Upper lobe of left lung (tissue), 6 donors: ENCODE measurements around the gene KMT2D. TPM values are rescaled to one million over a fixed set of nuclear protein-coding genes. Genes with fewer than 3 reads are reported as not detected.
"Not testable (repeated sequence)": the region's sequence is repeated elsewhere in the genome, so short reads cannot be mapped to it uniquely, and the experiment has no call there.

Source experiments
- ATAC-seq, 2 donors: fragments of 200-7000 bp; cut with Tn5 transposase; one replicate each; pipeline ENCODE4 v1.9.1; 2022; ENCODE audit warnings: mild to moderate bottlenecking in 2 of 2, moderate library complexity in 2 of 2; ENCODE audit not compliant: low FRiP score in 2 of 2
- DNase-seq, 2 donors: peaks; one replicate each; pipeline ENCODE4 v3.0.0-alpha.2; 2019 to 2020
- H3K27ac ChIP-seq, 4 donors: fragments of 200-600 bp; sonication (generic); one replicate each; pipeline ENCODE4 v1.5.1; 2016 to 2019
- H3K27me3 ChIP-seq, 4 donors: fragments of 200-600 bp; sonication (generic); one replicate each; pipeline ENCODE4 v1.5.1; 2017 to 2019
- H3K36me3 ChIP-seq, 4 donors: fragments of 200-600 bp; sonication (generic); one replicate each; pipeline ENCODE4 v1.5.1; 2016 to 2019
- H3K4me1 ChIP-seq, 4 donors: fragments of 200-600 bp; sonication (generic); one replicate each; pipeline ENCODE4 v1.5.1; 2018 to 2019
- H3K4me3 ChIP-seq, 4 donors: fragments of 200-600 bp; sonication (generic); one replicate each; pipeline ENCODE4 v1.5.1; 2017 to 2019; ENCODE audit warnings: mild to moderate bottlenecking in 2 of 4, moderate library complexity in 1 of 4
- H3K9me3 ChIP-seq, 4 donors: fragments of 200-600 bp; sonication (generic); one replicate each; pipeline ENCODE4 v1.5.1; 2018 to 2019
- EP300 ChIP-seq, 4 donors: sonication (generic); formaldehyde crosslinking; IDR thresholded peaks; one replicate each; pipeline ENCODE4 v1.5.1; 2017; ENCODE audit warnings: antibody characterized with exemption in 4 of 4, control low read depth in 2 of 4
- POLR2A ChIP-seq, 4 donors: fragments of 450-650 bp; IDR thresholded peaks; one replicate each; pipeline ENCODE4 v1.5.1; 2016 to 2017; ENCODE audit warnings: antibody characterized with exemption in 4 of 4, mild to moderate bottlenecking in 2 of 4
- POLR2AphosphoS5 ChIP-seq, 2 donors: sonication (generic); formaldehyde crosslinking; IDR thresholded peaks; one replicate each; pipeline ENCODE4 v1.5.1; 2017; ENCODE audit warnings: antibody characterized with exemption in 2 of 2
- WGBS, 2 donors: methylation state at CpG; one replicate each; pipeline ENCODE4 v1.1.5; 2017 to 2018; 5-methylcytosine and 5-hydroxymethylcytosine counted together
- total RNA-seq, 6 donors: library from RNA; depleted of rRNA in 4 of 6; stranded (reverse); fragments of >200 nt in 4 of 6; gene quantifications; one replicate each; pipeline versions ENCODE4 v1.1.0 to v1.2.1, GENCODE V29; 2016 to 2021
- TF ChIP-seq, protein P1 (sequence below), 6 experiments: fragments of 450-650 bp in 4 of 6; fragments of 200-600 bp in 2 of 6; sonication (generic) in 2 of 6; IDR thresholded peaks; one replicate each; pipeline ENCODE4 v1.5.1; 2016 to 2019; ENCODE audit warnings: antibody characterized with exemption in 6 of 6
- donor health status: DM: no; HTN: no; CAD: no; lungs with moderate emphysema.
- donor health status: DM: no; HTN: yes; CAD: no; lungs with severe emphysema.

Gene KMT2D
- total RNA-seq, 6 donors from 2014 or later = 91.5 to 250 (median 112) TPM

DNA sequence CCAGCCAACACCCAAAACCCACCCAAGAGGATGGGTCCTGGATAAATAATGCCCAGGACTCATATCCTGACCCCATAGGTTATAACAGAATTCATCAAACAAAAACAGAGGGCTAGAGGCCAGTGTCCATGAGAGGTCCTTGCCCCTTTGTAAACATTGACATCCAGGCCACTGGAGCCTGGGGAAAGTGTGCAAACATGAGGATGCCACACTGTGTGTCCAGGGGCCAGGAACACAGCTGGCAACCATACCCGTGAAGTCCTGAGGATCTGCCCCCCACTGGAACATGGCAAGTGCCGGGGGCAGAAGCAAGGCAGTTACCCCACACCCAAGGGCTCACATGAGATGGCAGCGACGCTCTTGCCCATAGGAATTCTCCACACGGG, 4.2 kb upstream of the KMT2D start:
- DNase-seq (no peak), ATAC-seq (no peak)
- no peak overlapping the region for H3K27ac ChIP-seq
- H3K9me3 ChIP-seq = no peaks in the 10 kb centered on the region
- peaks cover 12 to 20% (median 14%) of the 10 kb centered on the region in 4 donors for H3K4me1 ChIP-seq
- H3K36me3 ChIP-seq = no peaks in the 10 kb centered on the region
- H3K27me3 ChIP-seq = no peaks in the 10 kb centered on the region
- no peak overlapping the region for H3K4me3 ChIP-seq
- WGBS, 2 donors = 92 to 96% methylated on average over 4 to 5 of the region's 5 CpGs
- TF ChIP-seq POLR2AphosphoS5 (IDR thresholded peaks at IDR 0.05) = no peak
- TF ChIP-seq, protein P1, sequence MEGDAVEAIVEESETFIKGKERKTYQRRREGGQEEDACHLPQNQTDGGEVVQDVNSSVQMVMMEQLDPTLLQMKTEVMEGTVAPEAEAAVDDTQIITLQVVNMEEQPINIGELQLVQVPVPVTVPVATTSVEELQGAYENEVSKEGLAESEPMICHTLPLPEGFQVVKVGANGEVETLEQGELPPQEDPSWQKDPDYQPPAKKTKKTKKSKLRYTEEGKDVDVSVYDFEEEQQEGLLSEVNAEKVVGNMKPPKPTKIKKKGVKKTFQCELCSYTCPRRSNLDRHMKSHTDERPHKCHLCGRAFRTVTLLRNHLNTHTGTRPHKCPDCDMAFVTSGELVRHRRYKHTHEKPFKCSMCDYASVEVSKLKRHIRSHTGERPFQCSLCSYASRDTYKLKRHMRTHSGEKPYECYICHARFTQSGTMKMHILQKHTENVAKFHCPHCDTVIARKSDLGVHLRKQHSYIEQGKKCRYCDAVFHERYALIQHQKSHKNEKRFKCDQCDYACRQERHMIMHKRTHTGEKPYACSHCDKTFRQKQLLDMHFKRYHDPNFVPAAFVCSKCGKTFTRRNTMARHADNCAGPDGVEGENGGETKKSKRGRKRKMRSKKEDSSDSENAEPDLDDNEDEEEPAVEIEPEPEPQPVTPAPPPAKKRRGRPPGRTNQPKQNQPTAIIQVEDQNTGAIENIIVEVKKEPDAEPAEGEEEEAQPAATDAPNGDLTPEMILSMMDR (IDR thresholded peaks at IDR 0.05) = no peak
- TF ChIP-seq POLR2A (IDR thresholded peaks at IDR 0.05) = no peak
- TF ChIP-seq EP300 (IDR thresholded peaks at IDR 0.05) = no peak

DNA sequence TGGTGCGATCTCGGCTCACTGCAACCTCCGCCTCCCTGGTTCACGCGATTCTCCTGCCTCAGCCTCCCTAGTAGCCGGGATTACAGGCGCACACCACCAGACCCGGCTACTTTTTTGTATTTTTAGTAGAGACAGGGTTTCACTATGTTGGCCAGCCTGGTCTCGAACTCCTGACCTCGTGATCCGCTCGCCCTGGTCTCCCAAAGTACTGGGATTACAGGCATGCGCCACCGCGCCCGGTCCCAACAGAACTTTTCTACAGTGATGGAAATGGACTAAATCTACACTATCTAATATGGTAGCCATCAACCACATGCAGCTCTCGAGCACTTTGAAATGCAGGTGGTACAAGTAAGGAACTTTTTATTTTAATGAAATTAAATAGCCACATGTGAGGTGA, 1.3 kb upstream of the KMT2D start:
- peak in 1 of 2 donors; percentile 35 for DNase-seq
- not testable (repeated sequence) for H3K27ac ChIP-seq, H3K4me3 ChIP-seq, ATAC-seq, H3K36me3 ChIP-seq, H3K9me3 ChIP-seq, H3K27me3 ChIP-seq
- WGBS, 2 donors = 91 to 93% methylated on average over 17 of the region's 17 CpGs
- peaks cover 16 to 34% (median 25%) of the 10 kb centered on the region in 4 donors for H3K4me1 ChIP-seq

DNA sequence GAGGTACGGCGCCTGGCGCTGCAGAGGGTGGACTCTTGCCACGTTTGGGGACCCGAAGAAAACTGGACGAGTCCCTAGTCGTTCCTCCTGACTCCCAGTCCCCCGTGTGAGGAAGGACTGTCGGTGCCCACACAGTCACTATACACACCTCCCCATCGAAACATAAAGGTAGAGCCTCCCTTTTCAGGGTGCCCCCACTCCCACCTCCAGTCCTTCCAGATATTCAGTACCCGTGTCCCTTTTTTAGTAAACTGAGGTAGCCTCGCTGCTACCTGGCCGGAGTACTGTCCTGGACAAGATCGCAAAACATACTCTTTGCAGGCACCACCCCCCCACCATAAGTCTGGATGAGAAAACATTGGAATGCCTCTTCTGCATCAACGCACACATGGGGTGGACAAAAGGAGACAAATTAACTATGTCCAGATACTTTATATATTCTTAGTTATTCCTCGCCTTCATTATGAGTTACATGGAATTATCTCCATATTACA, 610 bp upstream of the KMT2D start:
- TF ChIP-seq POLR2AphosphoS5 (IDR thresholded peaks at IDR 0.05) (no peak), POLR2A (IDR thresholded peaks at IDR 0.05) (no peak), EP300 (IDR thresholded peaks at IDR 0.05) (no peak)
- TF ChIP-seq, protein P1 (IDR thresholded peaks at IDR 0.05) = no peak
- Histone ChIP-seq H3K27ac (peak overlapping the region; percentile 95 to 100 (median 98)), H3K27me3 (no peaks in the 10 kb centered on the region), H3K4me3 (peak overlapping the region; percentile 64 to 98 (median 92)), H3K4me1 (peaks cover 23 to 41% (median 32%) of the 10 kb centered on the region in 4 donors), H3K9me3 (no peaks in the 10 kb centered on the region), H3K36me3 (no peaks in the 10 kb centered on the region)
- 8 to 12% methylated on average over 14 to 16 of the region's 16 CpGs for WGBS, 2 donors
- DNase-seq (no peak), ATAC-seq (no peak)

DNA sequence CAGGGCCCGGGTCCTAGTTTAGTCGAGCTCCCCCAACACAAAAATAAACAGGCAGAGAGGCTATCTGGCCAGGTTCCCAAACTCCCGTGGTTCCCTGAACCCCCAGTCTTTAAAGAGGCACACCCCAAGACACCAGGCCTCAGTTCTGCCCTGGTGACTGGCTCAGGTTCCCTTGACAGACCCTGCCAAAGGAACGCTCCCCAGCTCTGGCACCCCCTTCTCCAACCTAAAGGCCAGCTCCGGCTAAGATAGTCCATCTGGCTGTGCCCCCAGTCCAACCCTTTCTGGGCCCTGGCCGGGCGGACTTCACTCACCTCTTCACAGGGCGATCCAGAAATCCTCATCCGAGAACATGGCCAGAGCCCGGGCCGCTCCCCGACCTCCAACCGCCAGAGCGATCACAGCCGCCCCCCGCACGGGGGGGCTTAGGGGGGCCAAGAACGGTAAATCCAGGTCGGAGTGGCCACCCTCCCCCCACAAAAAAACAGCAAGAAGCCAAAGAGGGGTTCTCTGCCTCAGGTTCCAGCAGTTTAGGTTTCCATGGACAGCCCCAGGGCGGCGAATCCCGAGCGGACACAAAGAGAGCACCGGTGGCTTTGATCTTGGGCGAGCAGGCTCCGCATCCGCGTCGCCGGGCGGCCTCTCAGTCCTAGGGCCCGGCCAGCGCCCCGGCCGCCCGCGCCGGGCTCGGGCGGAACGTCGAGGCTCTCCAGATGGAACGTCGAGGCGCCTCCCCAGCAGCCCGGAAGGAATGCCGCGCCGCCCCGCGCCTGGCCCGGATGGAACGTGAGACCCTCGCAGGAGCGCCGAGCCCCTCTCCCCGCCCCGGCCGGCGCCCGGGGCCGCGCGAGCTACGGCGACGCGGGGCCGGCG, 1.1 kb downstream of the KMT2D start:
- Histone ChIP-seq H3K4me1 (peaks cover 36 to 58% (median 44%) of the 10 kb centered on the region in 4 donors), H3K27me3 (no peaks in the 10 kb centered on the region), H3K27ac (peak overlapping the region; percentile 95 to 100 (median 98)), H3K36me3 (peaks cover 0 to 8% (median 5%) of the 10 kb centered on the region in 4 donors), H3K9me3 (no peaks in the 10 kb centered on the region), H3K4me3 (peak overlapping the region; percentile 64 to 98 (median 92))
- 0% methylated on average over 21 to 39 of the region's 70 CpGs for WGBS, 2 donors
- DNase-seq = peak in 1 of 2 donors; percentile 92
- ATAC-seq = peak in 1 of 2 donors; percentile 3
- TF ChIP-seq POLR2A (IDR thresholded peaks at IDR 0.05) = peak in 1 of 4 donors; percentile 1
- TF ChIP-seq EP300 (IDR thresholded peaks at IDR 0.05) = no peak
- TF ChIP-seq POLR2AphosphoS5 (IDR thresholded peaks at IDR 0.05) = no peak
- TF ChIP-seq, protein P1 (IDR thresholded peaks at IDR 0.05) = no peak

DNA sequence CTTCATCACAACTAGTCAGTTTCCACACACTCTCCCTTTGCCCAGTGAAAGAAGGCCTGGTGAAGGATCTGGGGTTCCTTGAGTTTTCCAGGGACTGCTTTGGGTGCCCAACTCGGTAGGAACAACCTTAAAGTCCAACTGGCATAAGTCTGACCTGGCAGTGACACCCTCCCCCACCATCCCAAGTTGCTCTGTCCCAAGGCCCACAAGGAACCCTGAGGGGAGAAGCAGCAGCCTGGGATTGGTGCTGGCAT, 1.6 kb downstream of the KMT2D start:
- TF ChIP-seq, protein P1 (IDR thresholded peaks at IDR 0.05) = no peak
- TF ChIP-seq POLR2AphosphoS5 (IDR thresholded peaks at IDR 0.05) (no peak), POLR2A (IDR thresholded peaks at IDR 0.05) (no peak), EP300 (IDR thresholded peaks at IDR 0.05) (no peak)
- Histone ChIP-seq H3K36me3 (peaks cover 2 to 14% (median 11%) of the 10 kb centered on the region in 4 donors), H3K27me3 (no peaks in the 10 kb centered on the region), H3K4me3 (peak overlapping the region; percentile 64 to 98 (median 92)), H3K4me1 (peaks cover 36 to 56% (median 44%) of the 10 kb centered on the region in 4 donors), H3K27ac (peak overlapping the region; percentile 95 to 100 (median 98)), H3K9me3 (no peaks in the 10 kb centered on the region)
- ATAC-seq = no peak
- WGBS, 2 donors = 0% methylated on average over 1 of the region's 1 CpG; no CpG with 5 or more reads in 1 of the 2 donors
- no peak for DNase-seq
